GM20000 (cell line): ENCODE measurements around the gene NOS1AP.

Experiments used
- DNase-seq: peaks from one replicate; pipeline ENCODE4 v3.0.0; 2012; ENCODE audit warnings: low spot score
- CTCF ChIP-seq: IDR thresholded peaks from 2 replicates; pipeline ENCODE4 v1.5.1; 2012; ENCODE audit warnings: mild to moderate bottlenecking, control low read depth; ENCODE audit errors: extremely low read depth, missing control alignments

Gene NOS1AP

GRCh38 chr1:162272419-162272818, 202.9 kb downstream of the NOS1AP start:
- no peak for DNase-seq
- TF ChIP-seq CTCF = no peak

- TF ChIP-seq CTCF = no peak
- no peak for DNase-seq
Measured at GRCh38 chr1:162275622-162276175, 206.2 kb downstream of the NOS1AP start.

- peak; percentile 37 for DNase-seq
Measured at GRCh38 chr1:162276493-162276892, 207.0 kb downstream of the NOS1AP start.

GRCh38 chr1:162279136-162279498, 209.6 kb downstream of the NOS1AP start:
- TF ChIP-seq CTCF = no peak
- no peak for DNase-seq

More at GRCh38 chr1:162276493-162276892, 207.0 kb downstream of the NOS1AP start:
- no peak for TF ChIP-seq CTCF

- TF ChIP-seq CTCF = no peak
- no peak for DNase-seq
Measured at GRCh38 chr1:162281426-162281825, 211.9 kb downstream of the NOS1AP start.

- TF ChIP-seq CTCF = no peak
- no peak for DNase-seq
Measured at GRCh38 chr1:162283657-162284056, 214.2 kb downstream of the NOS1AP start.

GRCh38 chr1:162284206-162284955, 214.9 kb downstream of the NOS1AP start:
- DNase-seq = no peak
- TF ChIP-seq CTCF = no peak
